A549 (cell line): ENCODE results near the gene CLECL1. TPM values are rescaled to one million over a fixed set of nuclear protein-coding genes. Genes with fewer than 3 reads are reported as not detected.

ENCODE experiments used
- ATAC-seq, 2 experiments: fragments of 200-7000 bp in 1 of 2; fragments of >200 bp in 1 of 2; cut with Nextera tagmentation in 1 of 2; cut with Tn5 transposase in 1 of 2; 3 replicates each; pipeline versions ENCODE4 v1.8.0 to v1.9.1; 2018 to 2020; ENCODE audit warnings: mild to moderate bottlenecking in 1 of 2, moderate library complexity in 1 of 2
- CTCF ChIA-PET: fragments of 300-600 bp; sonication (Branson Sonifier 250); formaldehyde crosslinking; extraction: SDS; loops from one replicate; lab custom pipeline; 2021; ENCODE audit warnings: antibody characterized with exemption, inconsistent platforms; lab: Yijun Ruan, JAX
- POLR2A ChIA-PET: fragments of 350-600 bp; formaldehyde crosslinking; extraction: SDS; loops from one replicate; lab custom pipeline; 2021; ENCODE audit warnings: antibody characterized with exemption, inconsistent platforms; lab: Yijun Ruan, JAX
- DNase-seq, 2 experiments: peaks; one replicate each; pipeline versions ENCODE4 v3.0.0 to v3.0.0-alpha.2; 2011 to 2016; ENCODE audit warnings: low read depth in 1 of 2, low spot score in 1 of 2
- FAIRE-seq: peaks from 2 replicates; lab custom pipeline; 2011; peaks lifted over from hg19 to GRCh38; lab: Jason Lieb, UNC
- H3K27ac ChIP-seq, 2 experiments: fragments of >200 bp; sonication (Bioruptor Twin); formaldehyde crosslinking; 3 replicates each; pipeline ENCODE4 v1.5.1; 2016 to 2017
- H3K4me1 ChIP-seq: fragments of >200 bp; sonication (Bioruptor Twin); formaldehyde crosslinking; 3 replicates; pipeline ENCODE4 v1.6.1; 2016
- H3K4me2 ChIP-seq: fragments of >200 bp; sonication (Bioruptor Twin); formaldehyde crosslinking; 3 replicates; pipeline ENCODE4 v1.6.1; 2016
- H3K4me3 ChIP-seq: fragments of >200 bp; sonication (Bioruptor Twin); formaldehyde crosslinking; 3 replicates; pipeline ENCODE4 v1.5.1; 2016
- H3K9me3 ChIP-seq: fragments of >200 bp; sonication (Bioruptor Twin); formaldehyde crosslinking; 3 replicates; pipeline ENCODE4 v1.6.1; 2016
- CEBPB ChIP-seq, 2 experiments: fragments of >200 bp in 1 of 2; sonication (Bioruptor Twin) in 1 of 2; formaldehyde crosslinking in 1 of 2; IDR thresholded peaks; 2 replicates each; pipeline ENCODE4 v1.6.1; 2012 to 2016
- CHD2 ChIP-seq: fragments of 150-350 bp; IDR thresholded peaks from 2 replicates; pipeline ENCODE4 v1.6.1; 2014; ENCODE audit warnings: low read length; ENCODE audit not compliant: partially characterized antibody
- ESRRA ChIP-seq: fragments of 150-350 bp; IDR thresholded peaks from 2 replicates; pipeline ENCODE4 v1.6.1; 2014; ENCODE audit warnings: mild to moderate bottlenecking, low read length, borderline replicate concordance
- FOSL2 ChIP-seq, 2 experiments: fragments of 450-650 bp in 1 of 2; fragments of >200 bp in 1 of 2; sonication (Bioruptor Twin) in 1 of 2; formaldehyde crosslinking; IDR thresholded peaks; 2 replicates each; pipeline versions ENCODE4 v1.5.0 to v1.6.1; 2016 to 2020; ENCODE audit warnings: mild to moderate bottlenecking in 1 of 2, moderate library complexity in 1 of 2
- HOXB5 ChIP-seq: fragments of 250-450 bp; sonication (Bioruptor Pico); IDR thresholded peaks from 2 replicates; pipeline ENCODE4 v1.5.0; 2020; ENCODE audit warnings: mild to moderate bottlenecking, moderate library complexity
- JUN ChIP-seq, 2 experiments: fragments of >200 bp; sonication (Bioruptor Twin); formaldehyde crosslinking; IDR thresholded peaks; 2 replicates in 1 of 2; 3 replicates in 1 of 2; pipeline ENCODE4 v1.6.1; 2016 to 2017
- JUNB ChIP-seq: fragments of >200 bp; sonication (Bioruptor Twin); formaldehyde crosslinking; IDR thresholded peaks from 2 replicates; pipeline ENCODE4 v1.6.1; 2016
- KDM1A ChIP-seq: fragments of 200-600 bp; sonication (generic); IDR thresholded peaks from 2 replicates; pipeline ENCODE4 v1.6.1; 2016; ENCODE audit warnings: low read depth, mild to moderate bottlenecking
- MAFK ChIP-seq: fragments of 450-650 bp; IDR thresholded peaks from 2 replicates; pipeline ENCODE4 v1.6.1; 2014; ENCODE audit not compliant: partially characterized antibody
- NFE2L2 ChIP-seq: fragments of 150-350 bp; conservative IDR thresholded peaks from 2 replicates; pipeline ENCODE4 v1.6.1; 2014; ENCODE audit warnings: low read length
- NR3C1 ChIP-seq: fragments of >200 bp; sonication (Bioruptor Twin); formaldehyde crosslinking; IDR thresholded peaks from 3 replicates; pipeline ENCODE4 v1.6.1; 2017
- PHF8 ChIP-seq: fragments of 200-600 bp; sonication (generic); IDR thresholded peaks from 2 replicates; pipeline ENCODE4 v1.6.1; 2016; ENCODE audit warnings: low read depth, mild to moderate bottlenecking, antibody characterized with exemption, moderate library complexity, borderline replicate concordance
- REST ChIP-seq: fragments of 200-600 bp; sonication (generic); IDR thresholded peaks from 2 replicates; pipeline ENCODE4 v1.6.1; 2016; ENCODE audit warnings: antibody characterized with exemption, mild to moderate bottlenecking, moderate library complexity
- TP53 ChIP-seq: fragments of 250-450 bp; sonication (Bioruptor Pico); IDR thresholded peaks from 2 replicates; pipeline ENCODE4 v1.5.0; 2021; ENCODE audit warnings: mild to moderate bottlenecking, moderate library complexity
- USF2 ChIP-seq: fragments of 450-650 bp; IDR thresholded peaks from 2 replicates; pipeline ENCODE4 v1.6.1; 2014; ENCODE audit warnings: antibody characterized with exemption
- WGBS: methylation state at CpG from one replicate; pipeline ENCODE4 v1.1.6; 2017; ENCODE audit errors: missing lambda C conversion rate; 5-methylcytosine and 5-hydroxymethylcytosine counted together
- polyA plus RNA-seq, 4 experiments: library from polyadenylated mRNA; depleted of rRNA in 3 of 4; stranded (reverse); fragments of >200 nt; fragmentation: RNase III in 1 of 4; extraction: RNeasy Plus Mini Kit Qiagen cat#74134 plus additional on column Dnase treatment in 1 of 4; gene quantifications; 2 replicates in 3 of 4; 3 replicates in 1 of 4; pipeline ENCODE4 v1.2.3, GENCODE V29; 2011 to 2017
- TF ChIP-seq, protein P1 (sequence below): IDR thresholded peaks from 2 replicates; pipeline ENCODE4 v1.6.1; 2012
- TF ChIP-seq, protein P2 (sequence below): fragments of >200 bp; sonication (Bioruptor Twin); formaldehyde crosslinking; IDR thresholded peaks from 2 replicates; pipeline ENCODE4 v1.6.1; 2016
- TF ChIP-seq, protein P3 (sequence below): fragments of >200 bp; sonication (Bioruptor Twin); formaldehyde crosslinking; IDR thresholded peaks from 3 replicates; pipeline ENCODE4 v1.5.1; 2016
- TF ChIP-seq, protein P4 (sequence below): fragments of 250-450 bp; sonication (Bioruptor Pico); IDR thresholded peaks from 2 replicates; pipeline ENCODE4 v1.5.0; 2020; ENCODE audit warnings: low read depth, mild to moderate bottlenecking, moderate library complexity

The CLECL1 gene
- polyA plus RNA-seq, 2 of the 4 experiments (the other 2 are of a cell fraction), result not detected

DNA sequence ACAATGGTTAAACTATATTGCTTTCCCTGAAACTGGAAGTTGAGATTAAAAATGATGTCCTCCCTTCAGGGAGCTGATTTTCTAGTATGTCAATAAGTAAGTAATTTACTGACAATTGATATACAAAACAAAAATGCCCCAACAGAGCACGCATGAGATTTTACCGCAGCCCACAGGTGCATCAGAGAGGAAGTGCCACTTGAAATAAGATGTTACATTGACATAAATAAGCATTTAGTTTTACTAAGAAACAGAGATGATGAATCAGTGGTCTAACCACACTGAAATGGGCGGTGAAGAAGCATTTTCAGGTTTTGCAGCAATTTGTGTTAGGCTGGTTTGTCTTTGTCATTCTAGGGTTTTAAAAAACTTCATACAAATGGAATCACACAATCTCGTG lies 8.8 kb upstream of the CLECL1 start:
- Histone ChIP-seq H3K4me1 (no peaks in the 10 kb centered on the region), H3K9me3 (no peaks in the 10 kb centered on the region), H3K4me2 (no peak overlapping the region), H3K4me3 (no peak overlapping the region), H3K27ac (no peak overlapping the region)
- no peak for DNase-seq
- CTCF ChIA-PET, result interaction anchor here (1.1 to 1.6 kb wide), 3 partner anchors 7 to 102 kb away, joined by 3 to 6 read pairs (median 3); no protein-coding TSS in a partner anchor
- no peak for TF ChIP-seq NR3C1
- no peak for TF ChIP-seq KDM1A
- no peak for TF ChIP-seq ESRRA
- TF ChIP-seq CEBPB (IDR thresholded peaks at IDR 0.05), result no peak
- TF ChIP-seq, protein P1, sequence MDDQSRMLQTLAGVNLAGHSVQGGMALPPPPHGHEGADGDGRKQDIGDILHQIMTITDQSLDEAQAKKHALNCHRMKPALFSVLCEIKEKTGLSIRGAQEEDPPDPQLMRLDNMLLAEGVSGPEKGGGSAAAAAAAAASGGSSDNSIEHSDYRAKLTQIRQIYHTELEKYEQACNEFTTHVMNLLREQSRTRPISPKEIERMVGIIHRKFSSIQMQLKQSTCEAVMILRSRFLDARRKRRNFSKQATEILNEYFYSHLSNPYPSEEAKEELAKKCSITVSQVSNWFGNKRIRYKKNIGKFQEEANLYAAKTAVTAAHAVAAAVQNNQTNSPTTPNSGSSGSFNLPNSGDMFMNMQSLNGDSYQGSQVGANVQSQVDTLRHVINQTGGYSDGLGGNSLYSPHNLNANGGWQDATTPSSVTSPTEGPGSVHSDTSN, result no peak
- TF ChIP-seq FOSL2 (IDR thresholded peaks at IDR 0.05), result no peak
- no peak for TF ChIP-seq FOSL2 (CRISPR knock-in tag; IDR thresholded peaks at IDR 0.05)
- no peak for TF ChIP-seq CHD2
- no peak for TF ChIP-seq JUN (IDR thresholded peaks at IDR 0.05)
- TF ChIP-seq, protein P2, sequence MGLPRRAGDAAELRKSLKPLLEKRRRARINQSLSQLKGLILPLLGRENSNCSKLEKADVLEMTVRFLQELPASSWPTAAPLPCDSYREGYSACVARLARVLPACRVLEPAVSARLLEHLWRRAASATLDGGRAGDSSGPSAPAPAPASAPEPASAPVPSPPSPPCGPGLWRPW, result no peak
- no peak for TF ChIP-seq TP53
- no peak for TF ChIP-seq NFE2L2
- TF ChIP-seq HOXB5 (CRISPR knock-in tag), result no peak
- TF ChIP-seq REST, result no peak
- TF ChIP-seq JUNB, result no peak
- no peak for TF ChIP-seq MAFK
- TF ChIP-seq PHF8, result no peak
- TF ChIP-seq, protein P3, sequence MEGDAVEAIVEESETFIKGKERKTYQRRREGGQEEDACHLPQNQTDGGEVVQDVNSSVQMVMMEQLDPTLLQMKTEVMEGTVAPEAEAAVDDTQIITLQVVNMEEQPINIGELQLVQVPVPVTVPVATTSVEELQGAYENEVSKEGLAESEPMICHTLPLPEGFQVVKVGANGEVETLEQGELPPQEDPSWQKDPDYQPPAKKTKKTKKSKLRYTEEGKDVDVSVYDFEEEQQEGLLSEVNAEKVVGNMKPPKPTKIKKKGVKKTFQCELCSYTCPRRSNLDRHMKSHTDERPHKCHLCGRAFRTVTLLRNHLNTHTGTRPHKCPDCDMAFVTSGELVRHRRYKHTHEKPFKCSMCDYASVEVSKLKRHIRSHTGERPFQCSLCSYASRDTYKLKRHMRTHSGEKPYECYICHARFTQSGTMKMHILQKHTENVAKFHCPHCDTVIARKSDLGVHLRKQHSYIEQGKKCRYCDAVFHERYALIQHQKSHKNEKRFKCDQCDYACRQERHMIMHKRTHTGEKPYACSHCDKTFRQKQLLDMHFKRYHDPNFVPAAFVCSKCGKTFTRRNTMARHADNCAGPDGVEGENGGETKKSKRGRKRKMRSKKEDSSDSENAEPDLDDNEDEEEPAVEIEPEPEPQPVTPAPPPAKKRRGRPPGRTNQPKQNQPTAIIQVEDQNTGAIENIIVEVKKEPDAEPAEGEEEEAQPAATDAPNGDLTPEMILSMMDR, result no peak
- TF ChIP-seq USF2, result no peak
- TF ChIP-seq, protein P4, sequence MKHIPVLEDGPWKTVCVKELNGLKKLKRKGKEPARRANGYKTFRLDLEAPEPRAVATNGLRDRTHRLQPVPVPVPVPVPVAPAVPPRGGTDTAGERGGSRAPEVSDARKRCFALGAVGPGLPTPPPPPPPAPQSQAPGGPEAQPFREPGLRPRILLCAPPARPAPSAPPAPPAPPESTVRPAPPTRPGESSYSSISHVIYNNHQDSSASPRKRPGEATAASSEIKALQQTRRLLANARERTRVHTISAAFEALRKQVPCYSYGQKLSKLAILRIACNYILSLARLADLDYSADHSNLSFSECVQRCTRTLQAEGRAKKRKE (CRISPR knock-in tag), result no peak
- FAIRE-seq, result no peak
- ATAC-seq, result no peak
- WGBS, result 75% methylated on average over 4 of the region's 4 CpGs
- POLR2A ChIA-PET, result no interaction called here
